ENCODE results near the gene PCBP3.
"Not testable (repeated sequence)": the region's sequence is repeated elsewhere in the genome, so short reads cannot be mapped to it uniquely, and the experiment has no call there.

Gene PCBP3

DNA sequence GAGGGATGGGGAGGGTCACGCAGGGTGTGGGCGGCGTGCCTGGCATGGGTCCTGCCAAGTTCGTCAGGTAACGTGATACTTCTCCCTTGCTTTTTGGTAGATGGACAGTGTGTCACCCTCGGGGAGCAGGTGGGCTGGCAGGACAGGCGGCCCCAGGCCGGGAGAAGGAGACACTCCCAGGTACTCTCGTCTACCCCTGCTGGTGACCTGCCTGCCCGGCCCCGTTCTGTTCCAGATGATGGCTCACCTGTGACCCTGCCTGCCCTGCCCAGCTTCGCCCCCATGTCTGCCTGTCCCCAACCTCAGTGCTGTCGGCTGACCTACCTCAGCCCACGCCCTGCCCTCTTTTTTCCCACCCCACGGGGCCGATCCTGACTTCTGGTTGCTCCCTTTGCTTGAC lies 144.7 kb downstream of the PCBP3 start:
- no peak for DNase-seq (ENCODE audit: low spot score)

DNA sequence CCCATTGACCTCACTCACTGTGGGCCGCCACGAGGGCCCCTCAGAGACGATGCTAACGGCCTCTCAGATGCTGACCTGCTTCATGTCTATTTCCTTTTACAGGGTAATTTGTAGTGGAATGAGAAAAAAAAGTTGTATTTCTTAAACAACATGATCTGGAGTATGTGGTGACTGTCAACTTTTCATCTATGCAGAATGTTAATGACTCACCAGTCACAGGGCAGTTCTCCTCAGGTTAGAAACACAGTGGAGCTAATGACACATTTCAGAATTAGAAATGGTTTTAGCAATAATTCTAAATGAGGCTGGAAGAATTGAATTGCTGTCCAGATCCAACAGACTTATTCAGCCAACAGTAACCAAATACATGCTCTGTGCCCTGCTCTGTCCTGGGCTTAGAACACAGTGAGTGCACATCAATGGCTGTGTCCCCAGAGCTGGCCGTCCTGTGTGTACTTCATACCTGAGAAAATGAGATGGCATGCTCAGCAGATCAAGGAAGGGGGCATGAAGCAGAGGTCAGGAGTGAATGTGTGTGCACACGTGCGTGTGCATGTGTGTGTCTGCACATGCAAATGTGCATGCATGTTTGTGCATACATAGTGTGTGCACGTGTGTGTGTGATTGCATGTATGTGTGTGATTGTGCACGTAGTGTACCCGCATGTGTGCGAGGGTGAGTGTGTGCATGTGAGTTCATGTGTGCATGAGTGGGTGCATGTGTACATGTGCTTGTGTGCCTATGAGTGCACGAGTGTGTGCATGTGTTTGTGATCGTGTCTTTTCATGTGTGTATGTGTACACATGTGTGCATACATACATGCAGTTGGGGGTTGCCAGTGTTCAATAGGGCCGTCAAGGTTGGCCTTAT lies 145.3 kb downstream of the PCBP3 start:
- DNase-seq (ENCODE audit: low spot score): no peak

- no peak for DNase-seq (ENCODE audit: low spot score)
Measured at GRCh38 chr21:45790427-45790826, 146.9 kb downstream of the PCBP3 start.

GRCh38 chr21:45791562-45792418 lies 148.3 kb downstream of the PCBP3 start:
- no peak for DNase-seq (ENCODE audit: low spot score)

DNA sequence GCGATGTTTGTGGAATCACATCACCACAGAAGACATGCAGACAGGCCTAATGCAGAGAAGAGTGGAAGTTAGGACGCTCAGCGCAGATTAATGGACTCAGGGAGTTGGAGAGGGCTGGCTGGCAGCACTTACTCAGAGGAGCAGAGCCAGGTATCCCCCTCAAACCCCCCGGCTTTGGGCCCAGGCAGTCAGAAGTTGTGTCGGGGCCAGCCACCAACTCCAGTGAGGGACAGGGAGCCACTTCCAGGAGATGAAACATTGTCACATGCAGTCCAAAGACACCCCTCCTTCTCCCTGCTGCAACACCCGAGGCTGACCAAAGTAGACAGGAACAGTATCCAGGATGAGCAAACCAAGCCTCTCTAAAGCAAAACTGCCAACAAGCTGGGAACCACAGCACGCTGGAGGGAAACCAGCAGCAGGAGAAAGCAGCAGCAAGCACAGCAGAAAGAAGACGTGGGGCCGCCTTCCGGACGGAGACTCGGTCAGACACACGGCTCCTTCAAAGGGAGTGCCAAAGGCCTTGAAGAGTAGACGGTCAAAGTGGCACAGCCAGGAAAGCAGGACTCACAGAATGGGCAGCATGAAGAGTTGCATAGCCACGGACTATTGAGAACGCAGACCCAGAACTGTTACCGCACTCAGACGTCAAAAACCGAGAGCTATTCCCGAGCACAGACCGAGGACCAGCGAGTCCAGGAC lies 149.3 kb downstream of the PCBP3 start:
- no peak for DNase-seq (ENCODE audit: low spot score)

GRCh38 chr21:45794027-45794426 lies 150.5 kb downstream of the PCBP3 start:
- no peak for DNase-seq (ENCODE audit: low spot score)

- DNase-seq (ENCODE audit: low spot score): no peak
Measured at GRCh38 chr21:45796003-45796402, 152.5 kb downstream of the PCBP3 start.

DNA sequence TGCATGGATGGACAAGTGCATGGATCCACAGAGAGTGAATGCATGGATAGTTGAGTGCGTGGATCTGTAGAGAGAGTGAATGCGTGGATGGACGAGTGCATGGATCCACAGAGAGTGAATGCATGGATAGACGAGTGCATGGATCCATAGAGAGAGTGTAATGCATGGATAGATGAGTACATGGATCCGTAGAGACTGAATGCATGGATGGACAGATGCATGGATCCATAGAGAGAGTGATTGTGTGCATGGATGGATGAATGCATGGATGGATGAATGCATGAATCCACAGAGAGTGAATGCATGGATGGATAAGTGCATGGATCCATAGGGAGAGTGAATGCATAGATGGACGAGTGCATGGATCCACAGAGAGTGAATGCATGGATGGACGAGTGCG lies 153.8 kb downstream of the PCBP3 start:
- DNase-seq (ENCODE audit: low spot score): no peak

DNA sequence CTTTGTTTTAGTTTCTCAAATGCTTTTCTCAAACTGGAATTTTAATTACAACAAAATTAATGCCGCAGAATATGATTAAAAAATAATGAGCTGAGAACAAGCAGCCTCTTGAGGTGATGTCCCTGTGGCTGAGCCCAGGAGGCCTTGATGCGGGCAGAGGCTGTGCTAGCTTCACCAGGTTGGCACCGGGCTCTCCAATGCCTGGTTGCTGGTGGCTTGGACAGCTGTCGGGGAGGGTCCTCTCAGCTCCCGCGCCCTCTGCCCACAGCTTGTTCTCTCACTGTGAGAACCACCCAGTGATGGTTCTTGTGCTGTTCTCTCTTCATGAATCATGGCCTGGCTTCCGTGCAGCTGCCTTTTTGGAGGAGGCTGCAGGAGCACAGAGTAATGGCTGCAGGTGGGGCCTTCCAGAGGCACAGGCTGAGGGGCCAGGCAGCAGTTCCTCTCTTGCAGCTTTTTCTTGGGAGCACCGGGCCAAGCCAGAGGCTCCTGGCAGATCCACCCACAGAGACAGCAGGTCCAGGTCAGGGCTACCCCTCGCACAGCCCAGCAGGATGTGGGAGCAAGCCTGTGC lies 156.3 kb downstream of the PCBP3 start:
- no peak for DNase-seq (ENCODE audit: low spot score)

GRCh38 chr21:45800339-45801080 lies 157.0 kb downstream of the PCBP3 start:
- no peak for DNase-seq (ENCODE audit: low spot score)

DNA sequence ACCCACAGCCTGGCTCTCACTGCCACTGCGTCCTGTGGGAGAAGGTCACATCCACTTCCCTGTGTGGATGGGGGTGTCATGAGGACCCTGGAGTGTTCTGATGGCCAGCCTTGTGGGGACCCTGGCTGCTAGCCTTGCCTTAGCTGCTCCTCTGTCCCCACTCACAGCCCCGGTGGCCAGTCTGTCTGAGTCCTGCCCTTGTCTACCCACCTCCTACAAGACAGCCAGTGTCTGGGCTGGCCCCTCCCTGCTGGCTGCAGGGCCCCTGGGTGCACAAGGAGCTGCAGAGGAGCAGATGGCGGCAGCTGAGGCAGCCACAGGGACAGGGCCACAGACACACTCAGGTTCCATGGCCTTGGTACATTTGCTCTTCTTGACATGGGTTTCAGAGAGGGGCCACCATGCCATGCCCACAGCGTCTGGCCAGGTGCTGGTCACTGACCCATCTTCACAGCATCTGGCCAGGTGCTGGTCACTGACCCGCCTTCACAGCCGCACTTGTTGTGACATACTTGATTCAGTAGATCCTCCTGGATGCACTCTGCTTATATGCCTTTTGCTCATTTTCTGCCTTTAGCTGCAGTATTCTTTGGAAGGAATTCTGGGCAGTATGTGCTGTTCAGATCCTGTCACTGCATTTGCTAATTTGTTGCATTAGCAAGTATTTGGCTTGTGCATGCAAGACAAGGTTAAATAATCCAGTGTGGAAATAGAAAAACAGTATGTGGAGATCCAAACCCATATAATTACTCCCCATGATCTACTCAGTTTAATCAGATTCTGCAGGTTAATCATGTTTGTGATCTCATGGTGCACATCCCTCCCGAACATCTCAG lies 157.8 kb downstream of the PCBP3 start:
- DNase-seq (ENCODE audit: low spot score): no peak

DNA sequence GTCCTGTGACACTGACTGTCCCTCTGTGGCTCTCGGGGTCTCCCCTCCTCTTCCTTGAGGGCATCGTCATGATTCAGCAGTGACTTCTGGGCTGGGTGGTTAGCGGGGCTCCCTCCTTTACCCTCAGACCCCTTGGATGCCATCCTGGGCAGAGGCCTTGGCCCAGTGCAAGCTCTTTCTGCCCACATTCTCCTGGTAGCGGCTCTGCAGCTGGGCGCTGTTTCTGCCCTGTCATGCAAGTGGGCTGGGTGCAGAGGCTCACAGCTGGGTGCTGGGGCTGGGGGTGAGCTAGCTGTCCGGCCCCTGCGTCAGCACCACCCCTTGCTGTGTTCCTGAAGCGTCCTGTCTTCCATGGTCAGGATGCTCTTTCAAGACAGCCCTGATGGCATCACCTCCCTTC lies 158.5 kb downstream of the PCBP3 start:
- DNase-seq (ENCODE audit: low spot score): no peak

DNA sequence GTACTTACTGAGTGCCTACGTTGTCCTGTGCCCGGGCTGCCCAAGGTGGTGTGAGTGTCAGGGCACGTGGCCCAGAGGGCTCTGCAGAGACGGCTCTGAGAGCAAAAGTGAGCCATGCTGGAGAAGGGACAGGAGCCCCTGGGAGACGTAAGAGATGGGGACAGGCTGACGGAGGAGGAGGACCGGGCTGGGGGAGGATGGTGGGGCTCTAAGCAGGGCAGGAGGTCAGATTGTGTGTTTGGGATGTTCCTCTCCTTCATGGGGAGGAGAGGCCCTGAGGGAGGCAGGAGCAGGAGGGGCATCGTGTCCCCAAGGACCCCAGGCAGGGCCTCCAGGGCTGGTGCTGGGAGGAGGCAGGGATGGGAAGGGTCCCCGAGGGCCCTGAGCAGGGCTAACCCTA lies 158.9 kb downstream of the PCBP3 start:
- no peak for DNase-seq (ENCODE audit: low spot score)

DNA sequence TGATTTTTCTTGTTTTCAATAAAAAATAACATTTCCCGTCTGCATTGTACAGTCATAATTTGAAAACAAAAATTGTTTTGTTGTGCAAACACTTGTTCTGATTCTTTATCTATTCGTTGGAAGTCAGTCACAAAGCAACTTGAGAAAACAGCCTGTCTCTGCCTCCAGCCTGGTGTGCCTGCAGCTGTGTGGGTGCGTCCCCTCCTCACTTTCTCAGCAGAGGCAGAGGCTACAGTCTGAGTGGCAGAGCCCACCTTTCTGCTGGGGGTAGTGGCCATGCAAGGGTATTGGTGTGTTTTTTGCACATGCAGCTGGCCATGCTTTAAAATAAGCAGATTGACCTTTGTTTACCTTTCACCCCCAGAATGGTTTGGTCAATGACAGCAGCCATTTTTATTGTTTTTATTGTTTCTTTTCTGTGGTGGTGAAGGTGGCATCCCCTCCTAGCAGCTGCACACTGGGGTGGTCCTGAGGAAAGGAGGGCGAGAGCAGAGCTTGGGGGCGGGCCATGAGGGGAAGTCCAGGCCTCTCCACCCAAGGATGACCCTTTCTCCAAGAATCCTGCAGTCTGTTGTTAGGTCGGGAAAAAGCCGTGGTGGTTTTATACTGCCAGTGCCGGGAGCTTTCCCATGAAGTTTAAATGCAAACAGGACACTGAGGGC lies 159.6 kb downstream of the PCBP3 start:
- DNase-seq (ENCODE audit: low spot score): no peak

DNA sequence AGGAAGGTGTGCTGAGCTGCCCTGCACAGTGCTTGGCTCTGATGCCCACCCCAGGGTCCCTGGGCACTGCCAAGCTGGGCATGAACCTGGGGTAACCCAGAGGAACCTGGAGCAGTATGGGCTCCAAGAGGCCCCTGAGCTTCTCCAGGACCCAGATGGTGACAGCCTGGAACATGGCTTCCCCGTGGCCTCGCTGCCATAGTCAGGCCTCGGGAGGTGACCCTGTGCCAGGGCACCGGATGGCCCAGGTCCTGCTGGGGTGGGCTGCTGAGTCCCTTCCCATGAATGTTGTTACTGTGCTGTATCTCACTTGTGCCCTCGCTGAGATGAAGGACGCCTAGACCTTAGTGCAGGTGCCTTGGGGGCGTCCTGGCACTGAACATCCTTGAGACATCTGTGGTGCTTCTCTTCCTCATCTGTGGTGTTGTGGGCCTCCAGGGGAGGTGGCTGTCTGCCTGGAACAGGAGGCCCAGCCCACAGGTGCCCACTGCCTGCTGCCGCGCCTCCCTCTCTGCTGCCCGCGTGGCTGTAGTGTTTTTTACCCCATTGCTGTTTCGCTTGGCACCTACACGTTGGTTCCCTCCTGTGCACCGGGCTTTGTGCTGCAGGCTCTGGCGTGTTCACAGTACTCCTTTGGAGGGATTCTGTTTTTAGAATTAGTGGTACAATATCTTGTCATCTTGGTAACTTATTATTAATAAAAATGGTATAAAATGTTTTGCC lies 160.3 kb downstream of the PCBP3 start:
- DNase-seq (ENCODE audit: low spot score): no peak

DNA sequence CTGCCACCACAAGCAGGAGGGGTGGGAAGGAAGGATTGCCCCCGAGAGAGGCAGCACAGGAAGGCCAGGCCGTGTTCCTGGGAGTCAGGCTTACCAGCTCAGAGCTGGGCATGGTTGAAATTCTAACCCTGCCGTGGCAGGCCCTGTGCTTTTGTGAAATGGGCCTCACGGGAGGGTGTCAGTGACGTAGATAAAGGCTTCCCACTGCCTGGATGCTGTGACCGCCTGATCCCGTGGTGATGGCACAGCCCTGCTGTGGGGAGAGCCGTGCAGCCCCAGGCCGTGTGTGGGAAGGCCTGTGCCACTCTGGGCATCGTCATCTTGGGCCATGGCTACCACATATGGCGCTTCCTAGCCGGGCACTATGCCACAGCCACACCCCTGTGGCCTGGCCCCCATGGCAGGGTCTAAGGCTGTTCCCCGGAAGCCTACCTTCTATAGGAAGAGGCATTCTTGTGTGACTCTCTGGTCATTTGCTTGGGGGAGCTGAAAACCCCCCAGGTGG lies 161.3 kb downstream of the PCBP3 start:
- no peak for DNase-seq (ENCODE audit: low spot score)

GRCh38 chr21:45805321-45805720 lies 161.8 kb downstream of the PCBP3 start:
- DNase-seq (ENCODE audit: low spot score): no peak

GRCh38 chr21:45806042-45806441 lies 162.5 kb downstream of the PCBP3 start:
- DNase-seq (ENCODE audit: low spot score): no peak

GRCh38 chr21:45808663-45809062 lies 165.1 kb downstream of the PCBP3 start:
- DNase-seq (ENCODE audit: low spot score): not testable (repeated sequence)

Data from AG08396 (cell line).